Adrenal gland (tissue), 12 donors: ENCODE measurements around the gene RAPGEF4. TPM values are rescaled to one million over a fixed set of nuclear protein-coding genes. Genes with fewer than 3 reads are reported as not detected.
A peak's percentile ranks its signal among the peaks of the same experiment; 100 is the strongest.

Experiments used
- DNase-seq, 7 donors: peaks; one replicate each; pipeline ENCODE4 v3.0.0-alpha.2; 2019 to 2020
- H3K27ac ChIP-seq, 5 donors: fragments of 200-600 bp; sonication (generic) in 4 of 5; 1 replicate in 3 of 5; 2 replicates in 2 of 5; pipeline versions ENCODE4 v1.5.1 to v1.8.0; 2016 to 2020; ENCODE audit warnings: mild to moderate bottlenecking in 1 of 5
- H3K27me3 ChIP-seq: fragments of 200-600 bp; 2 replicates; pipeline ENCODE4 v1.8.0; 2021
- H3K36me3 ChIP-seq, 2 donors: fragments of 200-600 bp; replicated peaks in 1 of 2; 1 replicate in 1 of 2; 2 replicates in 1 of 2; pipeline versions ENCODE4 v1.5.1 to v1.8.0; 2018 to 2022
- H3K4me1 ChIP-seq, 2 donors: fragments of 200-600 bp; replicated peaks in 1 of 2; 1 replicate in 1 of 2; 2 replicates in 1 of 2; pipeline versions ENCODE4 v1.5.1 to v1.8.0; 2018 to 2021
- H3K4me3 ChIP-seq, 4 donors: fragments of 200-600 bp; sonication (generic) in 3 of 4; one replicate each; pipeline ENCODE4 v1.5.1; 2016 to 2018
- H3K9me3 ChIP-seq, 3 donors: fragments of 200-600 bp; sonication (generic) in 1 of 3; replicated peaks in 1 of 3; 1 replicate in 2 of 3; 2 replicates in 1 of 3; pipeline versions ENCODE4 v1.5.1 to v1.8.0; 2016 to 2021
- CTCF ChIP-seq, 6 experiments: fragments of 450-650 bp in 4 of 6; fragments of 200-600 bp in 2 of 6; sonication (generic) in 1 of 6; IDR thresholded peaks; 1 replicate in 5 of 6; 2 replicates in 1 of 6; pipeline versions ENCODE4 v1.5.1 to v1.8.0; 2016 to 2021; ENCODE audit warnings: antibody characterized with exemption in 6 of 6, mild to moderate bottlenecking in 2 of 6, moderate library complexity in 1 of 6
- POLR2A ChIP-seq, 2 donors: fragments of 450-650 bp; IDR thresholded peaks; one replicate each; pipeline ENCODE4 v1.6.1; 2017; ENCODE audit warnings: antibody characterized with exemption in 2 of 2, mild to moderate bottlenecking in 2 of 2, moderate library complexity in 1 of 2
- WGBS, 4 donors: extraction: QIAGEN DNeasy Blood & Tissue Kit in 2 of 4; methylation state at CpG; one replicate each; pipeline versions ENCODE4 v1.1.5 to v1.1.7; 2013 to 2017; 5-methylcytosine and 5-hydroxymethylcytosine counted together
- intact Hi-C, 2 donors: fragments of 100-400 bp; cut with DNase I; formaldehyde crosslinking; loops; one replicate each; pipeline versions ENCODE4 v1.14.1 to v1.15.0; 2022 to 2023
- polyA plus RNA-seq, 3 donors: library from polyadenylated mRNA; stranded (reverse); fragments of 200-250 nt in 2 of 3; fragments of 350-450 nt in 1 of 3; fragmentation: Illumina TruSeq in 1 of 3; extraction: RNeasy Lipid Tissue Mini Kit (QIAGEN cat#74804) in 1 of 3; gene quantifications; one replicate each; pipeline ENCODE4 v1.2.3, GENCODE V29; 2013 to 2014
- total RNA-seq, 9 donors: library from RNA; depleted of rRNA in 4 of 9; stranded (reverse); fragments of >200 nt in 4 of 9; fragments of 120-200 nt in 1 of 9; fragmentation: NEBNext Ultra II Directional in 1 of 9; extraction: Animal tissue kit (Norgen Biotek cat#: 25700) in 1 of 9; gene quantifications; one replicate each; pipeline versions ENCODE4 v1.1.0 to v1.2.4, GENCODE V29; 2013 to 2023
- donor health status: healthy with polysubstance abuse.
- donor health status: Bipolar disorder and iron deficiency.
- donor health status: DM: yes; HTN: yes; CAD: no.
- donor health status: DM: no; HTN: no; CAD: no.
- donor health status: DM: no; HTN: no; CAD: no.
- donor health status: DM: yes; HTN: yes; CAD: no.

Gene RAPGEF4
- total and polyA plus RNA-seq, 12 donors, result 24.8 to 288 (median 101) TPM

DNA sequence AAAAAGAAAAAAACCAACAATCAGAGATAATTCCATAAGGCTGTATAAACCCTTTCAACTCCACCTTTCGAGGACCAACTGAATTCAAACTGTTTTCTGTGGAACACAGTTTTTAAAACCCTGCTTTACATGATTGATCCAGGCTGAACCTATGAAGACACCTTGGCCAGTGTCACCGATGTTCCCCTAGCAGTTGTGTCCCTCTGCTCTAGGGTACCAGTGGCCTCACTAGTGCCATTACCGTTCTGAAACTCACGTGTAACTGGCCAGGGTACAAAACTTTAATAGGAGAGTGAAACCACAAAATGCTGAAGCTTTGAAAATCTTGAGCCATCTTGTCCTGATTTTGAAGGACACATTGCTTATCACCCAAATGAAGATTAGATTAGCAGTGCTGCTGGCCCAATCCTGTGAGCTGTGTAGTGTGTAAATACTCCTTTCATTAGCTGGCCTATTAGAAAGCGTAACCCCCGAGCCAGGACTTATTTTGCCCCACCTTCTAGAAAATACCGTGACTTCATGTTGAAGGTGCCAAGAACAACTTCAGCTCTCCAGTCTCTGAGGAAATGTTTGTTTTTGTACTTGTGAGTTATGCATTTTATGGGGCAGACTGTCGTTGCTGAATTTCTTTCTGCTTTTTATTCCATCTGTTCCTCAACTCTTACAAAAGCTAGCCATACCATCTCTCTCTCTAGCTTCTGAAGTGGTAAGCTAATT lies 192.2 kb downstream of the RAPGEF4 start:
- Histone ChIP-seq H3K9me3 (no peaks in the 10 kb centered on the region), H3K27me3 (no peaks in the 10 kb centered on the region), H3K4me1 (peaks cover 20 to 64% of the 10 kb centered on the region in 2 donors), H3K27ac (peak overlapping the region; percentile 35 to 88 (median 76)), H3K4me3 (peak overlapping the region in 2 of 4 donors; percentile 31 to 50), H3K36me3 (no peaks in the 10 kb centered on the region)
- TF ChIP-seq POLR2A (IDR thresholded peaks at IDR 0.05), result peak; percentile 29 to 94
- TF ChIP-seq CTCF (IDR thresholded peaks at IDR 0.05), result no peak
- DNase-seq, result peak; percentile 46 to 90 (median 86)
- WGBS, 4 donors, result 21 to 28% (median 23%) methylated on average over 8 of the region's 8 CpGs
- intact Hi-C loops, result loop anchor here in 1 of 2 donors (5.0 kb wide), 1 partner anchor 60 kb away; no protein-coding TSS in a partner anchor

DNA sequence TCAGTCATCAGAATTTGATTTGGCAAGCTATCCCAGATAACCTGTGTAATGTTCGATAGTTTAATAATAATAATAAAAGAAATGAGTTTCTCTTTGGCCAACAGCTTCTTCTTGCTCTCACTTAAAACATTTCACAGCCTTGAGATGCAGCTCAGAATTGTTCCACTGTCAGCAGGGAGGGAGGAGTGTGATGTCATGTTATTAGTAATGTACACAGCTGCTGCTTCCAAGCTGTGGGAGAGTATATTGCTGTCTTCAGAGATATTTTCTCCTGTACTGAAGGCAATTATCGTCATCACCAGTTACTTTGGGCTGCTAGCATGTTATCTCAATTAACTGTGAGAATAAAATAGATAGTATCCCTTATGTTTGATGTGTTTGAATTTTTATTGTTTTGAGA lies 193.1 kb downstream of the RAPGEF4 start:
- Histone ChIP-seq H3K4me3 (peak overlapping the region in 2 of 4 donors; percentile 31 to 50), H3K4me1 (peaks cover 17 to 70% of the 10 kb centered on the region in 2 donors), H3K27me3 (no peaks in the 10 kb centered on the region), H3K27ac (peak overlapping the region; percentile 35 to 88 (median 76)), H3K36me3 (no peaks in the 10 kb centered on the region), H3K9me3 (no peaks in the 10 kb centered on the region)
- 32 to 52% (median 40%) methylated on average over 2 of the region's 2 CpGs for WGBS, 4 donors
- peak in 2 of 7 donors; percentile 43 to 44 for DNase-seq
- intact Hi-C loops, result loop anchor here in 1 of 2 donors (5.0 kb wide), 1 partner anchor 61 kb away; no protein-coding TSS in a partner anchor
- TF ChIP-seq CTCF (IDR thresholded peaks at IDR 0.05) (peak in 1 of 6 experiments; percentile 12), POLR2A (IDR thresholded peaks at IDR 0.05) (peak in 1 of 2 donors; percentile 21)

DNA sequence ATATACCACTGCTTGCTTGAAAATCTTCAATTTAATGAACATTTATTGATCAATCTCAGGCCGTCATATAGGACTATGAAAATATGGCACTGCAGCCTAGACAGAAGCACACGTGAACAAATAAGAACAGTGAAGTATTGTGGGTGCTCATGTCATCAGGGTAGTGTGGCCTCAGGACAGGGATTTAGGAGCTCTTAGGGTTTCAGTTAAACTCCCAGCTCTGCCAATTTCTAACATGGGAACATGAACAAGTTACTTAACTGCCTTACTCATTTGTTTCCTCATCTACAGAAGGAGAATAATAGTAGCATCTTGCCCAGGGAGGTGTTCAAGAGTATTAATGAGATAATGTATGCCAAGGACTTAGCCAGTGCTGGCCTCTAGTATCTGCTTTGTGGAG lies 194.0 kb downstream of the RAPGEF4 start:
- Histone ChIP-seq H3K4me1 (peaks cover 17 to 67% of the 10 kb centered on the region in 2 donors), H3K27ac (peak overlapping the region in 4 of 5 donors; percentile 59 to 82 (median 78)), H3K27me3 (no peaks in the 10 kb centered on the region), H3K4me3 (peak overlapping the region in 1 of 4 donors; percentile 50), H3K9me3 (no peaks in the 10 kb centered on the region), H3K36me3 (no peaks in the 10 kb centered on the region)
- intact Hi-C loops, result loop anchor here (5.0 kb wide), 2 partner anchors 62 to 117 kb away; no protein-coding TSS in a partner anchor
- TF ChIP-seq CTCF (IDR thresholded peaks at IDR 0.05) (no peak), POLR2A (IDR thresholded peaks at IDR 0.05) (no peak)
- DNase-seq, result no peak
- WGBS, 4 donors, result 57 to 63% (median 62%) methylated on average over 2 of the region's 2 CpGs

GRCh38 chr2:172930871-172931255 lies 195.2 kb downstream of the RAPGEF4 start:
- H3K27ac ChIP-seq, result peak overlapping the region in 4 of 5 donors; percentile 28 to 82 (median 78)
- no peaks in the 10 kb centered on the region for H3K27me3 ChIP-seq
- TF ChIP-seq CTCF (IDR thresholded peaks at IDR 0.05), result no peak
- no peak for DNase-seq
- 21 to 31% (median 23%) methylated on average over 7 of the region's 7 CpGs for WGBS, 4 donors
- no peaks in the 10 kb centered on the region for H3K9me3 ChIP-seq
- intact Hi-C loops, result loop anchor here (5.0 kb wide), 2 partner anchors 64 to 119 kb away; no protein-coding TSS in a partner anchor
- no peaks in the 10 kb centered on the region for H3K36me3 ChIP-seq
- peaks cover 17 to 66% of the 10 kb centered on the region in 2 donors for H3K4me1 ChIP-seq
- H3K4me3 ChIP-seq, result peak overlapping the region in 1 of 4 donors; percentile 25
